ENCODE measurements around the gene DOCK4. TPM values are rescaled to one million over a fixed set of nuclear protein-coding genes. Genes with fewer than 3 reads are reported as not detected.

Gene DOCK4
- total RNA-seq, 1 donor from 2014 or later, result 18.5 TPM

DNA sequence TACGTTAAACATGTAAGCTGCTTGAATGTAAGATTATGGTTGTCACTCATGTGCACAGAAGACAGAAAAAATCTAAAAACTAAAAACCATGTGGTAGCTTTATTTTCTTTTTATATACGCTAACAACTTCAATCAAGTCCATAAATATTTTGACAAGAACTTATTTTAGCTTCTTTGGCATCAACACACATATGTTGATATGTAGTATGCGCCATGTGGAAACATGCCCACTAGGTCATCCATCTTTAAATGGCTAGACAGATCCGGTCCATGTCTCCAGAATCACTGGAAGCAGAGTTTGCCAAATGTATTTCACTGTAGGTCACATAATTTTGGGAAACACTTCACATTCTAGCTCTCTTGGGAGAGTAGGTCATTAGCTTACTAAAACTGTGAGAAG, 382.4 kb downstream of the DOCK4 start:
- no peak for DNase-seq (ENCODE audit: low spot score)
- intact Hi-C loops (cut with DNase I), result no loop called here

DNA sequence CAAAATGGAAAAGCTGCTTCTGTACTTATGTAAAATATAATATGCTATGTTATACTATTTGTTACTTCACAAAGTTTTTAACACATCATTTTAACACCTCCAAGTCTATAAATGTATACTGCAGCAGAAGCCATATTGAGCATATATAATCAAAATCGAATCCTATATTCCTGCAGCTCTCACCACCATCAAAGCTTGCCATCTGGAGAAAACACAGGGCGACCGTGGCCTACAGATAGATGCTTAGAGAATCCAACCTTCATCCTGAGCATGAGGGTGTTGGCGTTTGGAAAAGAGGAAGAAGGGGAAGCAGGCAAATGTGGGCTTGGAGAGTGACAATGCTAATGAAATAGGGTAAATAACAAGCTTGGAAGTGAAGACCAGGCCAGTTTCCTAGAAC, 385.2 kb downstream of the DOCK4 start:
- no peak for DNase-seq (ENCODE audit: low spot score)
- intact Hi-C loops (cut with DNase I), result no loop called here

- DNase-seq (ENCODE audit: low spot score), result no peak
- intact Hi-C loops (cut with DNase I), result no loop called here
Observed at GRCh38 chr7:111820621-111821020, 385.6 kb downstream of the DOCK4 start.

DNA sequence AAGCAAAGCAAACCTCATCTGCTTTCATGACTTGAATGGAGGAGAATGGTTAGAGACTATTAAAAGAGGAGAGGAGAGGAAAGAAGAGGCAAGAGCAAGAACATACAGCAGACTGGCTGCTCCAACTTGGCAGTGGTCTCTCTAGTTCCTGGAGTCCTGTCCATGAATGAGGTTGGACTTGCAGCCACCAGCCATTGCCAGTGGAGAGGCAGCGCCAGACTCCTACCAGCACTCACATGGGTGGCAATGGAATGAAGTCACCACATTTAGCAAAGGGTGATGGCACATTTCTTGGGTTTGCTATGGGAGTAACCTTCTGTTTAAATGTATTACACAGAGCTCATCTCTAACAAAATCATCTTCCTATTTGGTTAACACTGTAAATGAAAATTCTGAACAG, 386.1 kb downstream of the DOCK4 start:
- DNase-seq (ENCODE audit: low spot score), result no peak
- intact Hi-C loops (cut with DNase I), result no loop called here

- intact Hi-C loops (cut with DNase I), result no loop called here
- no peak for DNase-seq (ENCODE audit: low spot score)
Observed at GRCh38 chr7:111815354-111815753, 390.8 kb downstream of the DOCK4 start.

GRCh38 chr7:111813306-111813705, 392.9 kb downstream of the DOCK4 start:
- intact Hi-C loops (cut with DNase I), result no loop called here
- no peak for DNase-seq (ENCODE audit: low spot score)

DNA sequence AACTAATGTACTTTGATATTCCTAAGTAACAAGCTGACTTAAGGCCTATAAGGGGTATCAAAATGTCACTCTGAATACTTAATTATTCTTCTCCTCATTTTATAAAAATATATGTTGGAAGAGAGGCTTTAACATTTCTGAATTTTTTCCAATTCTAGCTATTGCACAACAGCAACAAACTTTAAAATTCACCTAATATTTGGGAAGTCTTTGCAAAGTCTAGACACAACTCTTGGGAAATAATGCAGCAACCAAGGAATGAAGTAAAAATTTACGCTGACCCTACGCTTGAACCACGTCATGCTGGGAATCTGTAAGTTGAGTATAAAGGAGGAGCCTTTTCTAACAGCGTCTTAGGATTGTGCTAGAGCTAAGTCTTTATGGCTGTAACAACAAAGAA, 400.0 kb downstream of the DOCK4 start:
- intact Hi-C loops (cut with DNase I), result no loop called here

DNA sequence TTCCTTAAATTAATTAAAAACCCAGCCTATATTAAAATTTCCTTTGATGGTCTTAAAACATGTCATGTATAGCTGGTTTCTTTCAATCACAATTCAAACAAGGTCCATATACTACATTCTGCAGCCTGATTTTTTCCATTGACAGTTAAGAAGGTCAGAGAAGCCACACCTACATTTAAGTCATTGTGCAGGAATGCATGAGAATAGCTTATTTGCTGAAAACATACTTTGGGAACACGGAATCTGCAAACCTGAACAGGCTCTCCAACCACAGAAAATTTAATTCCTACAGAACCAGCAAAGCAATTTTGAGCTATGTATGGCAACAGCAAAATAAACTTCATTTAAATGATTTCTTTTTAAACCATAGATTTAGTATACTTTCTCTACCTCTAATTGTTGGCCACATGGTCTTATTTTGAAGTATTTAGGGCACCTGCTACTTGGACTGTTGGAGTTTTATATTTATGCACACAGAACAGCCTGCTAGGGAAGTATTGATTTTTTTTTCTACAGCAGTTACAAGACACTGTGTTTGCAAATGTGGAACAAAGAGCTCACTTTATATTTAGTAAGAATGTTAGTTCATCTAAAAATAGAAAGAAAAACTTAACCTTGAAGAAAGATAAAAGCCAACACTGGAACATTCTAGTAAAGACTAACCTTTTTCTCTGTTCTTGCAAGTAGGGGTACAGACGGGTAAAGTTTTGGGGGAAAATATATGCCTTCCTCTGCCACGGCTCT, 403.0 kb downstream of the DOCK4 start:
- DNase-seq (ENCODE audit: low spot score), result no peak
- intact Hi-C loops (cut with DNase I), result no loop called here

More for the DNA sequence above, 400.0 kb downstream of the DOCK4 start:
- DNase-seq (ENCODE audit: low spot score), result no peak

- intact Hi-C loops (cut with DNase I), result no loop called here
- DNase-seq (ENCODE audit: low spot score), result no peak
Observed at GRCh38 chr7:111802194-111802772, 403.9 kb downstream of the DOCK4 start.

GRCh38 chr7:111801277-111801676, 404.9 kb downstream of the DOCK4 start:
- no peak for DNase-seq (ENCODE audit: low spot score)
- intact Hi-C loops (cut with DNase I), result no loop called here

DNA sequence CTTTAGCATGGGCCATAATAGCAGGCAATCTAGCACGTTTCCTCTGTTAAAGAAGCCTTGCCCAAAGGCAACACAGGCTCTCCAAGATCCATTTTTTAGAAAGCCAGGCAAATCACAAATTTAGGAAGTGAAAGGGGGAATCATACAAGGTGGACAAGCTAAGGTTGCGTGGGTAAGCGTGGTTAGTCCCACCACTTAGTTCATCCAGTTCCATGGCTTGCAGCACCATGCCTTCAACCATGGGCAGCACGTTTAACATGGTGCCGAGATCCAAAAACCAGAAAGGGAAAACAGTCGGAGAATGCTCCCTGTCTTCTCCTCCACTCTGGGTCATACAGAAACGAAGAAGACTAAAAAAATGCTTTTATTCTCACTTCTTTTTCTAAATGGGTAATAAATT, 409.5 kb downstream of the DOCK4 start:
- DNase-seq (ENCODE audit: low spot score), result no peak
- intact Hi-C loops (cut with DNase I), result no loop called here

DNA sequence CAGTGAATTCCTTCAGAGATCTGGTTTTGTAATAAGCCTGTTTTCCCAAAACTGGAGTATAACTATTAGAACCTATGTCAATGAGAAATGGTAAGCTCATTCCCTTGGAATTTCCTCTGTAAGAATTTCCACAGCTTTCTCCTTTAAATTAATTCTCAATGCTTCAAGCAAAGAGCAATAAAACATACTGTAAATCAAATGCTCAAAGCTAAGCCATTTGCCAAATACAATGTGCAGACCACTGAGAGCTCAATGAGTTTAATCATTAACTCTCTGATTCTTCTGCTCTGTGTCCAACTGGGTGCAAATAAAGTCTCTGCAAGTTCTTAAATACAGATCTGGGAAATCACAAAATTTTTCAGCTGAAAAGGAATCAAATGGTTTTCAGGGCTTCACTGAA, 416.3 kb downstream of the DOCK4 start:
- no peak for DNase-seq (ENCODE audit: low spot score)
- intact Hi-C loops (cut with DNase I), result no loop called here

DNA sequence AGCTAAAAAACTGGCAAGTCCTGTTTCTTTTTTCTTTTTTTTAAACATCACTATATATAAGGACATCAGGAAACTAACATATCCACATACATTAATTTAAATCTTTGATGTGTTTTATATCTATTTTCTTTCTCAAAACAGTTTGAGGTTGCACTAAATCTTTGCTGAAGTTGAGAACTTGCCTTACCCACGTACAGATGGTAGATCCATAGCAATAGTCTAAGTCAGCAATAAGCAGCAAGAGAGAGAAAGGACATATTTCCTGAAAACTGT, 417.2 kb downstream of the DOCK4 start:
- DNase-seq (ENCODE audit: low spot score), result no peak
- intact Hi-C loops (cut with DNase I), result no loop called here

DNA sequence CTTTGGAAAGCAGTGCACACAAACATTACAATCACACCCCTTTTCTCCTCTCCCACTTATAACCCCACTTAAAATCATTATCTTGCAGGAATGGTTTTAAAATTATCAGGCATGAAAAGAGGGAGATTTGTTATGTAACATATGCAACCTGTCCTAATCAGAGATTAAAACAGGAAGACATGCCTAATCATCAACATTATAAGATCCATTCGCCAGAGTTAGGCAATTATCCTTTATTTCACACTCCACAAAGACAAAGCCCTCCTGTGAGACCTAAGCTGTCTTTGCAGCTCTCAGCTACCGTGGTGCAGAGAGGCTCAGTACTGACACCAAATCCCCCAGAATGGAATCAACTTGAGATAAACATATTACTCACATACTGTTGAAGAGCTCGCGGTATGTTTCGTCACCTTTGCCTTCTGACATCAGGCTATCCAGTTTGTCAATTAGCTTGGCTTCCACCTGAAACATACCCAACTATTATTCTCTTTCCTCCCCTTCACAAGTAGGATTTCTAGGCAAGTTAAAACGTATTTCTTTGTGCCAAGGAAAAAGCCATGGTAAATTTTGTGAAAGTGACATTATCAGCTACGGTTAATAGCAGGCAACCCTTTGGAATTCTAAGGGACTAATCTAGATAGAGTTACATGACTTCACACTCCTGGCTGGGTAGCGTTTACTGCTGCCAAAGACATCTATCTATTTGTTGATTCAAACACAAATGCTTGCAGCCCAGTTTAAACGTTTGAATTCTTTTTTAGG, 417.7 kb downstream of the DOCK4 start:
- intact Hi-C loops (cut with DNase I), result no loop called here
- DNase-seq (ENCODE audit: low spot score), result no peak

- intact Hi-C loops (cut with DNase I), result no loop called here
- no peak for DNase-seq (ENCODE audit: low spot score)
Observed at GRCh38 chr7:111787741-111788140, 418.5 kb downstream of the DOCK4 start.

- intact Hi-C loops (cut with DNase I), result no loop called here
- DNase-seq (ENCODE audit: low spot score), result no peak
Observed at GRCh38 chr7:111787099-111787498, 419.1 kb downstream of the DOCK4 start.

DNA sequence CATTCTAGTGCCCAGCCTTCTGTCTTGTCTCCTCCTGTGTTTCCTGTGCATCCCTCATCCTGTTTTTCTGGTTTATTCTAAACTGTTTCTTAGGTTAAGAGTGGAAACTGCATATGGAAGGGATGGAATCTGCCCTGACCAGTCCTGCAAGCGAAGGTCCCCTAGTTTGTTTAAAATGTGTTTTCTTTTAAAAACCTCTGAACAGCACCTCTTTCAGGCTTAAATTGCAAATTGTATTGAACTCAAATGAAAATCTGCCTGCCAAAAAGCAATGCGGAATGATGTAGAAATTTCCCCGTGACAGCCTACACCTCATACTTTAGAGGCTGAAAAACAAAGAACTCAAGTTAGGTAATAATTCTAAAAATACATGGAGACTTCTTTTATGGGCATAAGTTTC, 421.1 kb downstream of the DOCK4 start:
- no peak for DNase-seq (ENCODE audit: low spot score)
- intact Hi-C loops (cut with DNase I), result no loop called here

DNA sequence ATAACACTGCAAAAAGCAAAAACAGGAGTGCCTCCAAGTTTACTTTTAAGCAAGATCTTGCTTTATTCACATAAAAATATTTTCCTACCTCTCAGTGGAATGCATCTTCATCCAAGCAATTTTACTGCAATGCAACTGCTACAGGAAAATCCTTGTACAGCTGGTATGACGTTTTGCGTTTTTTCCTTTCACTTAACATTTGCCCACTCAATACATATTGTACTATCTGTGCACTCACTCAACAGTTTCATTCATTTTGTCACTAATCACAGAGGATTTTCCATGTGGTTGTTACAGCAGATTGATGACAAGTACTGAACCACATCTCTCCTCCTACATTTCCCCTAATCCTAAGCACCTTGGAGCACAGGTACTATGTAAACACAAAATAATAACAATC, 421.9 kb downstream of the DOCK4 start:
- DNase-seq (ENCODE audit: low spot score), result no peak
- intact Hi-C loops (cut with DNase I), result no loop called here

GRCh38 chr7:111783854-111784253, 422.3 kb downstream of the DOCK4 start:
- no peak for DNase-seq (ENCODE audit: low spot score)

DNA sequence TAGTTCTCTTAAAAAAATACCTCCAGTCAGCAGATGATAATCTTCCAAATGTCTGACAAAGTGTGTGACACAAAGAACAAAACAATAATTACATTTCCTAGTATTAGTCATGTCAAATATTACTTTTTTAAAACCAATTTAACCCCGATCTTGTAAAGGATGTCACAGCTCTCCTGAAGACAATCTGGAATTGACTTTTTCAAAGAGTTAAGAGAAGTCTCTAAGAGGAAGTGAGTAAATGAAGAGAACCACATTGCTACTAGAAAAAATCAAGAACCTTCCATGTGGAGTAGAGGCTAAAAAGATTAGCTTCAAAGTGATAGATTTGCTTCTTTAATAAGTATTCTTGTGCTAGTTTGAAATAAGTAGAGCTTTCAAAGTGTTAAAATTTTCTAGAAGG, 425.7 kb downstream of the DOCK4 start:
- intact Hi-C loops (cut with DNase I), result no loop called here
- no peak for DNase-seq (ENCODE audit: low spot score)

More at GRCh38 chr7:111783854-111784253, 422.3 kb downstream of the DOCK4 start:
- intact Hi-C loops (cut with DNase I), result no loop called here

- no peak for DNase-seq (ENCODE audit: low spot score)
- intact Hi-C loops (cut with DNase I), result no loop called here
Observed at GRCh38 chr7:111775206-111775605, 431.0 kb downstream of the DOCK4 start.
